HS-27A (cell line): ENCODE results near the gene EFHC1.

Experiments used
- DNase-seq: peaks from one replicate; pipeline ENCODE4 v3.0.0-alpha.2; 2012; ENCODE audit warnings: low read depth, missing footprints

Gene EFHC1

DNA sequence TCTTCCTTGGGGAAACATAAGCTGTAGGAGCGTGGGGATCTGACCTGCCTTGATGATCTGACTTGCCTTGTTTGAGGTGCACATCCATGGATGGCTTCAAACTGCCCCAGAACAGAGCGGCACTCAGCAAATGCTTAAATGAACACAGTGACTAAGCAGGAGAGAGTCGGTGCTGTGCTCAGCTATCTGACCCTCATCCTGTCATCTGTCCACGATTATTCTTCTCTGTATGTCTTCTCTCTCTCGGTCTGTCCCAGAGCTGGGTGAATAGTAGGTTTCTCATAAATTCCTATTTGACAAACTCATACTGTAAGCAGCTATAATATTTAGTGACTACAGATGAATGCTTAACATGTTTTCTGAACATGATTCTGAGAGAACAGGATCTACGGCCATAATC is 119.5 kb downstream of the EFHC1 start:
- DNase-seq = peak; percentile 91

DNA sequence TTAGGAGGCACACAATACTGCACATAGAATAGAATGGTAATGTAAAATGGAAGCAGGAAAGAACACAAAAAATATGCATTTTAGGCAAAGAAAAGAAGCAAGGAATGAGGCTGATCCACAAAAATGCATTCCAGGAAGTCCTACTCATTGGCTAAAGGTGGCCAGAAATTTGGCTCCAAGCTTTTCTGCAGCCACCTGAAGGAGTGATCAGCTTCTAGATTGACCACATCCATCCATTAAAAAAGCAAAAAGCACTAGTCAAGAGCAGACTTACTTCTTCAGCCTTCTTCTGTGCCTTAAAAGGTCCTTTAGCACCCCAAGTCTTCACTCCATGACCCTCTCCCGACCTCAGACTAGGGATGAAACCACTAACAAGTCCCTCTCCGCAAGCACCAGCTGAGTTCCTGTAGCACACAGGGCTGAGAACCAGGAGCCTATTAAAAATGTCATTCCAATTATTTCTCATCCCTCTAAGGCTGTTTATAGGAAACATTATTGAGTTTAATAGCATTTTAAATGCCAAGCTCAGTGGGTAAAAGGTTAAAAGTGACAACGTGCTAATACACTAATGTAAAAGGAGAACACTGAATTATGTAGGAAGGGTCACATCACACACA is 120.3 kb downstream of the EFHC1 start:
- peak; percentile 88 for DNase-seq

DNA sequence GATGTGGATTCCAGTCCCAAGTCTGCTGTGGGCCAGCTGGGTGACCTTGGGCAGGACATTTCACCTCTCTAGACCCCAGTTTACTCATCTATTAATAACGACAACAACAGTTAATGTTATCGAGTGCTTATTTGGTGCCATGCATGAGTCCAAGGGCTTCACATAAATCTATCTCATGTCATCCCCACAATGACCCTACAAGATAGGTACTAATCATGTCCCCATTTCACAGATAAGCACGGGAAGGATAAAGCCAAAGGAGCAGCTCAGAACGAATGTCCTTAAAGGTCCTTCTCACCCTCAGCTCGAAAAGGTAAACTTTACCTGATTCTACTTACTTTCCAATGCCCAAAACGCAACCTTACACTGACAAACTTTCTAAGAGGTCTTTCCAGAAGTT is 121.0 kb downstream of the EFHC1 start:
- DNase-seq = no peak

DNA sequence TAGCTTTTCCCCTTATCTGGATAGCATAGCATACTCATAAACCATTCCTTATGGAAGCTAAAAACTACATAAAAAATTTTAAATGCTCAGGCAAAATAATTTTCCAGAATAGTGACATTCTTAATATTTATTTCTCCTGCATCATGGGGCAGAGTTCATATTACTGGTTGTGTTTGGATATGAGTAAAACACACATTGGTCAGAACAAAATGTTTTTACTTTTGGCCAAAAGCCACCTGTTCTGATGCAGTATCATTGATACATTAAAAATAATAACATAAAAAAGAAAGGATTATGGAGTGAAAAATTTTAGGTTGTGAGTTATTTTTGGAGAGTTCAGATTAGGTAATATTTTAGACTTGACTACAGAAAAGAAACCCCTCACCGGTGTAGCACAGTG is 123.1 kb downstream of the EFHC1 start:
- DNase-seq = peak; percentile 83

DNA sequence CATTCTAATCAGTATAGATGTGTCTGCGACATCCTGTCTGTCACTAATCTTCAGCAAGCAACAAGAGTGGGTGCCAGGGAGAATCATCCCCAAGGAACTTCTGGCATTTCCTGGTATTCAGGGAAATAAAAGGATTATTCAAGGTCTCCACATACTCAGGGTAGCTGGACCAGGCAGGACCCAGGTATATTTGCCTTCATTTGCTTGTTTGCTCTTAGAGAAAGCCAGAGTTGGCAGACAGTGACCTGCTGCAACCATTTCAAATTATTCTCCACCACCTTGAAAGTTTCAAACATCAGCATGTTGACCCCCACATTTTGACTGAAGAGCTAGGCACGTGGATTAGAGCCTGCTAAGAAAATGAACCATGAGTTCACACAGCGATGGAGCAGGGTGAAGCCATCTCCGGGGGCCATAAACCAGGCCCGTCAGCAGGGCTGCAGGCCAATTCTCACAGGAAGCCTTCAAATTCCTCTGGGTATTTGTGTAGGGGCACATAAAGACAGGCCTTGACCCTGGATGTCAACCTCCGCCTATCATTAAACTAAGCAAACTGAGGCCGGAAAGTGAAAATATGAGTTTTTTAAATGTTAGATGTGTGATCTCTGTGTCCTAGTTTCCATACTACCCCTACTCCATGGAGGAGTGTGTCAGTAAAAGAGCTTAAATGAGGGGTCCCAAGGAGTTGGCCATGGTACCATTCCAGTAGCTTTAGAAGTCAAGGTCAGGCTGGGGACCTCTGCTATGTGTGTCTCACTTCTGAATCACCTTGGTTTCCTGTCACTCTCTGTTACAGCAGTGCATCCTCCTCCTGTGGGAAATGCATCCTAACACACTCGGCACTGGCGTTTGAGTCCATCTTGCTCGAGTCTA is 123.8 kb downstream of the EFHC1 start:
- DNase-seq = peak; percentile 98

DNA sequence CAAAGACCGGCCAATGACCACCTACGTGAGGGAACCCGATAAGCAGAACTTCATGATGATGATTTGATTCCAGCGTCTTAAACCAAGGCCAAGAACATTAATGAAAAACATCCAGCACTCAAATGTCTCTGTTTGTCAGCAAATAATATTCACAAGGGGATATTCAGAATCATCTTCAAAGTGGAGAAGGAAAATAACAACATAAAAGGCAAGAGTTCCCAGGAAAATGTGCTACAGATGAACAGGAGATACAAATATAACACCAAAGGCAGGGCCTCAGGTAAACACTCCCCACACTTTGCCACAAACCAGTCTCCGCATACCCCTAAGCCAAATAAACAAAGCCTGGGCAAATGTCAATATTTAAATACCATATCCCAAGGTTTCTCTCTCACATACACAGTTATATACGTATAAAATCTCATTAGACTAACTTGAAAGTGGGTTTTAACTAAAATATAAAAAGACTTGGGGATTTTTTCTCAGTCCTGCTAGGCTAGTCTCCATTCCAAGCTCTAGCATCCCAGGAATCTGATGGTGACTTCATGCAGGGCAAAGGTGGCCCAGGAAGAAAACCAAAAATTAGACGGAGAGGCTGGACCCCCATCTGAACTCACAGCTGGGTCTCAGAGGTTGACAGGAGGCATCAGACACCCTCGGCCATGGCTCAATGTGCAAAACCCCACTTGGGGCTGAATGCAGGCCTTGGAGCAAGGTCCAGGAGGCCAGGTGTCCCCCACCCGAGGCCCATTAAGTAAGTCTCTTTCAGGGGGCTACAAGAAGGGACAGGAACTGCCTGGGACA is 124.7 kb downstream of the EFHC1 start:
- DNase-seq = no peak

DNA sequence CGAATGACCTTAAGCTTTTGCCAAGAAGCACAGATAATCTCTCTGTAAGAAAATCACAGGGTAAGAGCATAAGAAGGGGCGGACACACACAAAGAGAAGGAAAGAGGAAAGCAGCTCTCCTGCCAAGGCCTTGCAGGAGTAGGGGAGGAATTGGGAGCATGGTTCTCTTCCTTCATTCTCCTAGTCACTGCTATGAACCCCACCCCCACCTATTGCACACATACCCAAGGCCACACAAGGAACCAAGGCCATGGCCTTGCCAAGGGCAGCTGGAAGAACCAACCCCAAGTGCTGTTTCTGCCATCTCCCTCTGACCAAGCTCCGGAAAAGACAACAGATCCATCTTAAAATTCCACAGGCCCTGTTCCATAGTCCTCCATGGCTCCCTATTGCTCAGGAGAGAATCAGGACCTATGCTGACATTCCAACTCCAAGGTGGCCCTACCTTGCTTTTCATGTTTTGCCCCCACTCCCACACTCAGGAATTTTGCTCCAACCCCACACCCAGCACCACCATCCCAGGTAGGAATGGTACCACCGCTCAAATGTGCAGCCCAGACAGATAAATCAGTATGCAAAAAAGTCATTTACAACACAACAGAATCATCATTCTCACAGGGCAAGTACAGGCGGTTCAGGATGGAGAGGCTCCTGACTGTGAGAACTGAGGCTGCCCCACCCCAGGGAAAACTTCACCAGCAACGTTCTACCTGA is 125.4 kb downstream of the EFHC1 start:
- no peak for DNase-seq

DNA sequence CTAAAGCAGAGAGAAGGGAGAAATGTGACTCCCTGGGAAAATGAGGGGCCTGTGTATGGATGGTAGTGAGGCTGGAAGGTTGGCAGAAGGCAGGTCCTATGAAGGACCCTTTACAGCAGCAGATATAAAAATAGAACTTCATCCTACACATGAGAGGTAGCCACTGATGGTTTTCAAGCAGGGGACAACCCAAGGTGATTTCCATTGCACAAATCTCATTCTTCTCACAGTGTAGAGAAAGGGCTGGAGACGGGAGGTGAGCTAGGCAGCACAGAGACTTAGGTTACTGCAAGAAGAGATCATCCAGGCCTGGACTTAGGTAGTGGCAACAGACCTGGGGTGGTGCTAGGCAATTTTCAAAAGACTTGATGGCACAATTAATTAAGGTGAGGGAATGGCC is 126.0 kb downstream of the EFHC1 start:
- DNase-seq = no peak

DNA sequence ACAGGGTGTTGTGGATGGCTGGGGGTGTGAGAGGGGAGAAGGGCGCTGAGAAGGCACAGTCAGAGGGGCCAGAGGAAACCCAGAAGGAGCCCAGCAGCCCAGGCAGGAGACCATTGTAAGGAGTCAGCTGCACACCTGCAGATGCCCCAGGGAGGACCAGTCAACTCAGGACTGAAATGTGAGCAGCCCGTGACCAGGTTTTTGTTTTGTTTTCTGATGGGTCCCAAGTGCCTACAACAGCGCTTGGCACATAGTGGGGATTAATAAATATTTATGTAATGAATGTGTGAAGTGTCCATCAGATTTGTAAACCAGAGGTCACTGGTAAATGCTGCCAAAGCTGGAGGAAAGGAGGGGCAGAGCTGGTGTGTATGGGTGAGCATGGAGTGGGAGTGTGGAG is 126.5 kb downstream of the EFHC1 start:
- DNase-seq = no peak

DNA sequence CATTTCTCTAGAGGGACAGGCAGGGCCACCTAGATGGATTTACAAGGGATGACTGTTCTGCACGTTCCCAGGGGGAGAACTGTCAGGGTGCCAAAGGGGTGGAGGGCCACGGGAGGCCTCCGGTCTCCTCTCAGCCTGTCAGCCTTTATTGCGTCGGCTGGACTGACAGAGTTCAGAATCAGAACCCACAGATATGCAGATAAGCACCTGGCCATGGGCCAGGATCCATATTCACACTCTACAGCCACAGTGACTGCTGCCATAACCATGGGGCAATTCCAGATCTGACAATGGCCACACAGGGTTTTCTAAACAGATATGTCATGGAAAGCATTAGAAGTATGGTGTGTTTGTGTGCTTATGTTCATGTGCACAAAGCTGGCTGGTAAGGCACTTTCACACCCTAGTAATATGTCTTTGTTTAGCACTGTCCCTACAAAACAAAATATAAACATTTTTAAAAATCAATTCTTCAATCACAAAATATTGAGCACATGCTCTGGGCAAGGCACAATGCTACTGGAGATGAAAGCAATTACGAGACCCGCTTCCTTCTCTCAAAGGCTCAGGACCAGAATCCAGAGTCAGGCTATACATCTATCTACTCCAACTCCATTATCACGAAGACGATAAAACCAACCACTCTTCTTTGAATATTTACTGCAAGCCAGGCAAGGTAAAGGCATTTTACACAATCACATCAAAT is 127.7 kb downstream of the EFHC1 start:
- DNase-seq = peak; percentile 97

DNA sequence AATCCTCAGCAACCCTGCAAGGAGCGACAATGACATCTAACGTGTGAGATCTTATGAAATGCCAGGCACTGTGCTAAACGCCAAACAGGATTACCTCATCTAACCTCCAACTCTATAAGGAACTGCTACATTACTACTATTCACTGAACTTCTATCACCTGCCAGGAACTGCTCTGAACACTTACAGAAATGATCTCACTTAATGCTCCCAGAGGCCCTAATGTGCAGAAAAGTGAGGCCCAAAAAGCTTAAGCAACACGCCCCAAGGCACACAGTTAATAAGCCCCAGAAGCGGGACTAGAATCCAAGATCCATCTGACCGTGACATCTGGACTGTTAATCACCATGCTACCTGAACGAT is 128.2 kb downstream of the EFHC1 start:
- DNase-seq = no peak

DNA sequence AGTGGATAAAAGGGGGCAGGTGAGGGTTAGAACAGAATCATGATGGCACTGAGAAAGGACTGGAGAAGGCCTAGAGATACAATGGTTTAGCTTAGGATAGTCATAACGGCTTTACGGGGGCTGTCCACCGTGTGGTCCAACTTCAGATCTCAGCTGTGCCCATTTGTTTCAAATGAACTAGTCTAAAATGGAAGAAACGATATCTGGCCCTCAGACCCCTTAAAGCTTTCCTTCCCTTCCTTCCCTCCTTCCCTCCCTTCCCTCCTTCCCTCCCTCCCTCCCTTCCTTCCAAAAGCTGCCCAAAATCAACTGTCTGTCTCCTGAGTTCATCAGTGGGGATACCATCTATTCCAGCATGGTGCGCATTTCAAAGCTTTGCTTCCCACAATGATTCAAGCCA is 128.9 kb downstream of the EFHC1 start:
- no peak for DNase-seq

DNA sequence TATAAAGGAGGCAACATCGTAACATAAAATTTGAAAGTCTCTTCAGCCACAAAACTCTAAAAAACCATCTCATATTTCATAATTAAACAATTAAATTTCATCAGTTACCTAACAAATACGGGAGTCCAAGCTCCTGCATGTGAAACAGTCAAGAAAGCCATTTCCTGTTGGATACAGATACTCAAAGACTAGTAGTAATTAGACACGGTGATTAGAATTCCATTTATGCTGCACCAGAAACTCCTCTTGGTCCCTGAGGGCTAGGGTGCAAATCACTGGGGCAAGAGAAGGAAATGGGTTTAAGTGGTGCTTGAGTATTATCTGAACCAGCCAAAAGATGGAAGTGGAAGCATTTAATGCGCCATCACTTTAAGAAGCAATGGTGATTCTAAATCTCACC is 129.3 kb downstream of the EFHC1 start:
- no peak for DNase-seq

DNA sequence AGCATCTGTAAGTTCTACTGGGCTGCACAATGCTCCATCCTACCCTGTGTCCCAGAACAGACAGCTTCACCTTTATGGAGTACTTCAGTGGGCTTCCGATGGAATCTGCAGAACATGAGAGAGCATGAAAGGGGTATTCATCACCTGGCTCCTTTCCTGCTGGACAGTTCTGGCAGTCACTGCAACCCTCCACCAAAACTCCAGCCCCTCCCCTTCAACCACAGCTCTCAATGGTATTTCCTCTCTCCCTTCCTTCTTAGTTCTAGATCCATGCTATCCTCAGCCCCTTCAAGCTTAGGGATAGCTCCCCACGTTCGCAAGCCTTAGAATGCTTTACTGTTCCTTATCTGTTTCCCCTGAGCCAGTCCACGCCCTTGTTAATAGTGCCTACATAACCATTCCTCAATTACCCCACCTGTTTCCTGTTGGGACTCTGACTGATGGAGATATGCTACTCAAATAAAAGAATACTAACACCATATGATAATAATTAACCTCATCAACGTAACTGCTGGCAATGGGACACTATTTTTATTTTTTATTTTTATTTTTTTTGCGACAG is 130.0 kb downstream of the EFHC1 start:
- no peak for DNase-seq

DNA sequence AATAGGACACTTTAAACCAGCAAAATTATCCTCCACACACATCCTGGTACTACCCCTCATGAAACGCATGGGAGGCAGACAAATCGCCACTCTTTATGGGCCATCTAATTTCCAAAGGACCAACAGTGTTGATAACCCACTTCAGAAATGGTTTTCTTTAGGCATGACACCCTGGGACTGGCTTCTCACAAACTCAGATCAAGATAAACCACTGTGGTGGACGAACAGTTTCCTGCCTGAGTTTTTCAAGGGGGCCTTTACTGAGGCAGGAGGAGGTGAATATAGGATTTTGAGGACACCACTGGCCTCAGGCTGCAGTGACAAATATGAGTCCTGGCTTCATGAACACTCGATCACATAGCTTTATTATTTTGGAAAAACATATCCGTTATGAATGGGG is 130.7 kb downstream of the EFHC1 start:
- no peak for DNase-seq

DNA sequence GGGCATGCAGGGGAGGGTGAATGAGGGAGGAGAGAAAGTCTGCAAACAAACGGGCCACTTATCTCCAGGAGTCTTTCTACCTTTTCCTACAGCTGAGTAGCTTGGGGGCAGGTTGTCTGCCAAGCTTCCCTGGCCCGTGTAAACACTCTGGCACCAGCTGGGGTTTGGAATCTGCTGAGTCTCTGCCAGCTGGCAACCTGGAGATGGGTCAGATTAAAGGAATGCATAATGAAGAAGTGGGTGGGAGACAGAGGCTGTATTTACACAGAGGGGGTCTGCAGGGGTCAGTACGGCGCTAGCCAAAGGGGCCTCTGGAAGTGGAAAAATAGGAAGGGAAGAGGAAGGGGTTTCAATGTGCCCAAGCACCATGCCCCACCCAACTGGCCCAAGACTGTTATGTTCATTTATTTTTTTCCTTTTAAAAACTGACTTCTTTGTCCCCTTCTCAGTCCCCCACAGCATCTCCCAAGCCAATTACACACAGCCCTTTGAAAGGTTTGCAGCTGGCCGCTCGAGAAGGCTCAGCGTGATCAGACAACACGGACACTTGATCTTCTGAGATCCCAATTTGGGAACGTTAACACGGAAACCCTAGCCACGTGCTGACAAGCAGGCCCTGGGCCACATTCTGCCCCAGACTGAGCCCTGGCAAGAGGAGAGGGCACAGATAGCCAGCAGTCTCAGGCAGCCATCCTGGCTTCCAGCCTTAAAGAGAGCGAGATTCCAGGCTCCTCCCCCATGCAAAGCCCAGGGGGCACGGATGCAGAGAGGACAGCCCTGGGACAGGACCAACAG is 131.5 kb downstream of the EFHC1 start:
- DNase-seq = peak; percentile 97

DNA sequence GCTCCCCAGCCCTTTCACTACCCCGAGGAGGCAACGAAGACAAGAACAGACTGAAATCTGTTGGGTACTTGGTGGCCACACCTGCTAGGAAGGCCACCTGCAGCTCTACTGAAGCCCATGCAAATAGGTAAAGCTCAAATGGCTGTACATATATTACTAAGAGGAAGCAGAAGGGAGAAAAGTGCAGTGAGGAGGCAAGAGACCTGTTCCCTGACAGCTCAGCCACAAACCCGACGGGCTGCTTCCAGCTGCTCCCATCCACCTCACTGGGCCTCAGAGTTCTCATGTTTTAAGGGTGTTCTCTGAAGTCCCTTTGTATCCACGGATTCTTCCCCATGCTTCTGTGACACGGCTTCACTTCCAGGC is 132.1 kb downstream of the EFHC1 start:
- no peak for DNase-seq

DNA sequence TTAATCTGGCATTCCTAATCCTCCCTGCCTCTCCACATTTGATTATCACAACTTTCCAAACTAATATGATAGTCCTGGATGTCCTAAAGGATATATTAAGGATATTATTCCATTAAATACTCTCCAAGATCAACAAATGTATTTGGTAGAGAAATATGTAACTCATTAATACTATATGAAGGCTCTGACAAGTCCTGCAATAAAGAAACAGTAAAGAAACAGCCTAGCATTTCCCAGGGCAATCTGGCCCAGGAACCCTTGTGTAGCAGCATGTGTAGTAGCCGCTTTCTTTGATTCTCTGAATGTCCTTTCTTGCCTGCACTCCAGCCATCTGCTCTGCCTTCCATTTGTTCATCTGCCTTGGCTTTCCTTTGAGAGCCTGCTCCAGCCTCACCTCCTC is 133.0 kb downstream of the EFHC1 start:
- DNase-seq = no peak

DNA sequence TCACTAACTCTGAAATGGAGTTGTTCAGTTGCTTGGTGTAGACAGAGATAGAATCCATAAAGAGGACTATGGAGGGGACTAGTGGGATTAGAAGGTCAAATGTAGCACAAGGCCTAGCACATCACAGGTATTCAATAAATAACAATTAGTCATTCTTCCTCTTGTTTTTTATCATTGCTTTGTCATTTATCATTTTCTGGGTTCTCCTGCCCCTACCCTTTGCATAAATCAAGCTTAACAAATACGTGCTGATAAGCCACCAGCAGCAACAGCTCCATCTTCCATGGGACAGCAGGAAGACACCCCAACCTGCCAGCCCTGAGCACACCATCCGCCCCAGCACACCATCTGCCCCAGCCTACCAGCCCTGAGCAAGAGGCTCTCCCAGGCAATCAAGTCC is 133.6 kb downstream of the EFHC1 start:
- DNase-seq = no peak

DNA sequence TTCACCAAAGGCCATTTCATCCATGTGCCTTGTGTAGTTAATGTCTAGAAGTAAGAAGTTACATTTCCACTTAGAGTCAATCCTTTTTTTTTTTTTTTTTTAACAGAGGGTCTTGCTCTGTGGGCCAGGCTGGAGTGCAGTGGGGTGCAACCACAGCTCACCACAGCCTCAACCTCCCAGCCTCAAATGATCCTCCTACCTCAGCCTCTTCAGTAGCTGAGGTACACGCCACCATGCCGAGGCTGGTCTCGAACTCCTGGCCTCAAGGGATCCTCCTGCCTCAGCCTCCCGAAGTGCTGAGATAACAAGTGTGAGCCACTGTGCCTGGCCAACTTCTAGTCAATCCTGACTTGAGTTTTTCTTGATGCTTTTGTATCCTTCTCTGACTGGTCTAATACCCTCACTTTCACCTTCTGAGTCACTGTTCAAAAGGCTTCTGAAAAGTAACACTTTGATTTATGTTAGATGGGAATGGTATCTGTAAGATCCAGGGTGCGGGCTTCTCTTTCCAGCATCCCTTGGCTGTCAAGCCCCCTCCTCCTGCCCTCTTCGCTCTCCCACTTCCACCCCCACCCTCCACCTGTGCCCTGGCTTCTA is 134.6 kb downstream of the EFHC1 start:
- DNase-seq = no peak
